Esophagus muscularis mucosa (tissue), 4 donors: ENCODE measurements around the gene KAZN.

Experiments used
- CTCF ChIP-seq, 3 experiments: fragments of 200-600 bp in 2 of 3; fragments of 450-650 bp in 1 of 3; sonication (generic) in 2 of 3; IDR thresholded peaks; one replicate each; pipeline ENCODE4 v1.5.1; 2017 to 2019; ENCODE audit warnings: antibody characterized with exemption in 3 of 3, mild to moderate bottlenecking in 2 of 3, moderate library complexity in 1 of 3
- EP300 ChIP-seq: sonication (generic); formaldehyde crosslinking; IDR thresholded peaks from one replicate; pipeline ENCODE4 v1.6.1; 2017; ENCODE audit warnings: antibody characterized with exemption
- POLR2AphosphoS5 ChIP-seq, 2 donors: sonication (generic); formaldehyde crosslinking; IDR thresholded peaks; one replicate each; pipeline ENCODE4 v1.6.1; 2017; ENCODE audit warnings: antibody characterized with exemption in 2 of 2

GRCh38 chr1:14958249-14959058, 360.0 kb downstream of the KAZN start:
- TF ChIP-seq CTCF (IDR thresholded peaks at IDR 0.05) (no peak), EP300 (no peak), POLR2AphosphoS5 (IDR thresholded peaks at IDR 0.05) (no peak)
